ENCODE measurements around the gene AGPAT1. TPM values are rescaled to one million over a fixed set of nuclear protein-coding genes. Genes with fewer than 3 reads are reported as not detected.

Gene AGPAT1
- total RNA-seq, 1 experiment from 2014 or later, result 55.6 TPM

DNA sequence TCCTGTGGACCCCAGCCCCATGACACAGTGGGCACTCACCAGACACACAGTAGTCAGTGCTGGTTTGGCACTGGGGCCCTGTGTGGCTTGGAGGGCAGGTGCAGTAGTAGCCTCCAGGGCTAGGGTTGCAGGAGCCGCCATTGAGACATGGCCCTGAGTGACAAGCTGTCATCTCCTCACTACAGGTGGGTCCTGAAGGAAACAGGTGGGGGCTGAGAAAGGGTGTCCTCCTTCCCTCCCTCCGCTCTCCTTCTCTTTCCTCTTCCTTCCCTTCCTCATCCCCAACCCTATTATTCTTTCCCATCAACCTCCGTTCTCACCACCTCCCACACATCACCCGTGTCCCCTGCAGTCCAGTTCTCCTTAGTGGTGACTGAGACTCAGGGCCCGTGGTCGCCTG is 37.8 kb upstream of the AGPAT1 start:
- TF ChIP-seq, protein P1, sequence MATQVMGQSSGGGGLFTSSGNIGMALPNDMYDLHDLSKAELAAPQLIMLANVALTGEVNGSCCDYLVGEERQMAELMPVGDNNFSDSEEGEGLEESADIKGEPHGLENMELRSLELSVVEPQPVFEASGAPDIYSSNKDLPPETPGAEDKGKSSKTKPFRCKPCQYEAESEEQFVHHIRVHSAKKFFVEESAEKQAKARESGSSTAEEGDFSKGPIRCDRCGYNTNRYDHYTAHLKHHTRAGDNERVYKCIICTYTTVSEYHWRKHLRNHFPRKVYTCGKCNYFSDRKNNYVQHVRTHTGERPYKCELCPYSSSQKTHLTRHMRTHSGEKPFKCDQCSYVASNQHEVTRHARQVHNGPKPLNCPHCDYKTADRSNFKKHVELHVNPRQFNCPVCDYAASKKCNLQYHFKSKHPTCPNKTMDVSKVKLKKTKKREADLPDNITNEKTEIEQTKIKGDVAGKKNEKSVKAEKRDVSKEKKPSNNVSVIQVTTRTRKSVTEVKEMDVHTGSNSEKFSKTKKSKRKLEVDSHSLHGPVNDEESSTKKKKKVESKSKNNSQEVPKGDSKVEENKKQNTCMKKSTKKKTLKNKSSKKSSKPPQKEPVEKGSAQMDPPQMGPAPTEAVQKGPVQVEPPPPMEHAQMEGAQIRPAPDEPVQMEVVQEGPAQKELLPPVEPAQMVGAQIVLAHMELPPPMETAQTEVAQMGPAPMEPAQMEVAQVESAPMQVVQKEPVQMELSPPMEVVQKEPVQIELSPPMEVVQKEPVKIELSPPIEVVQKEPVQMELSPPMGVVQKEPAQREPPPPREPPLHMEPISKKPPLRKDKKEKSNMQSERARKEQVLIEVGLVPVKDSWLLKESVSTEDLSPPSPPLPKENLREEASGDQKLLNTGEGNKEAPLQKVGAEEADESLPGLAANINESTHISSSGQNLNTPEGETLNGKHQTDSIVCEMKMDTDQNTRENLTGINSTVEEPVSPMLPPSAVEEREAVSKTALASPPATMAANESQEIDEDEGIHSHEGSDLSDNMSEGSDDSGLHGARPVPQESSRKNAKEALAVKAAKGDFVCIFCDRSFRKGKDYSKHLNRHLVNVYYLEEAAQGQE (IDR thresholded peaks at IDR 0.05; ENCODE audit: low read depth), result no peak
- no peak for TF ChIP-seq YY1 (IDR thresholded peaks at IDR 0.05; ENCODE audit: extremely low read depth, insufficient replicate concordance, low read depth, low read length)
- TF ChIP-seq POLR2A (IDR thresholded peaks at IDR 0.05; ENCODE audit: borderline replicate concordance, extremely low read depth, insufficient read depth, insufficient read length), result no peak
- no peak for TF ChIP-seq SRF (IDR thresholded peaks at IDR 0.05; ENCODE audit: low read depth)
- TF ChIP-seq CBX3 (IDR thresholded peaks at IDR 0.05; ENCODE audit: low read depth), result no peak
- TF ChIP-seq, protein P2, sequence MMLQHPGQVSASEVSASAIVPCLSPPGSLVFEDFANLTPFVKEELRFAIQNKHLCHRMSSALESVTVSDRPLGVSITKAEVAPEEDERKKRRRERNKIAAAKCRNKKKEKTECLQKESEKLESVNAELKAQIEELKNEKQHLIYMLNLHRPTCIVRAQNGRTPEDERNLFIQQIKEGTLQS (IDR thresholded peaks at IDR 0.05), result no peak
- TF ChIP-seq, protein P3, sequence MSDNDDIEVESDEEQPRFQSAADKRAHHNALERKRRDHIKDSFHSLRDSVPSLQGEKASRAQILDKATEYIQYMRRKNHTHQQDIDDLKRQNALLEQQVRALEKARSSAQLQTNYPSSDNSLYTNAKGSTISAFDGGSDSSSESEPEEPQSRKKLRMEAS (IDR thresholded peaks at IDR 0.05), result no peak
- TF ChIP-seq, protein P4, sequence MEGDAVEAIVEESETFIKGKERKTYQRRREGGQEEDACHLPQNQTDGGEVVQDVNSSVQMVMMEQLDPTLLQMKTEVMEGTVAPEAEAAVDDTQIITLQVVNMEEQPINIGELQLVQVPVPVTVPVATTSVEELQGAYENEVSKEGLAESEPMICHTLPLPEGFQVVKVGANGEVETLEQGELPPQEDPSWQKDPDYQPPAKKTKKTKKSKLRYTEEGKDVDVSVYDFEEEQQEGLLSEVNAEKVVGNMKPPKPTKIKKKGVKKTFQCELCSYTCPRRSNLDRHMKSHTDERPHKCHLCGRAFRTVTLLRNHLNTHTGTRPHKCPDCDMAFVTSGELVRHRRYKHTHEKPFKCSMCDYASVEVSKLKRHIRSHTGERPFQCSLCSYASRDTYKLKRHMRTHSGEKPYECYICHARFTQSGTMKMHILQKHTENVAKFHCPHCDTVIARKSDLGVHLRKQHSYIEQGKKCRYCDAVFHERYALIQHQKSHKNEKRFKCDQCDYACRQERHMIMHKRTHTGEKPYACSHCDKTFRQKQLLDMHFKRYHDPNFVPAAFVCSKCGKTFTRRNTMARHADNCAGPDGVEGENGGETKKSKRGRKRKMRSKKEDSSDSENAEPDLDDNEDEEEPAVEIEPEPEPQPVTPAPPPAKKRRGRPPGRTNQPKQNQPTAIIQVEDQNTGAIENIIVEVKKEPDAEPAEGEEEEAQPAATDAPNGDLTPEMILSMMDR (IDR thresholded peaks at IDR 0.05 in 2 of 3, conservative IDR thresholded peaks at IDR 0.05 in 1 of 3; ENCODE audit: borderline replicate concordance in 1 of 3, insufficient read depth in 1 of 3, low read depth in 2 of 3, low read length in 2 of 3), result no peak
- no peak for TF ChIP-seq JUND (IDR thresholded peaks at IDR 0.05)
- no peak for TF ChIP-seq RAD21 (IDR thresholded peaks at IDR 0.05; ENCODE audit: low read depth)
- TF ChIP-seq FOSL1 (IDR thresholded peaks at IDR 0.05; ENCODE audit: low read depth), result no peak
- TF ChIP-seq ZFX (IDR thresholded peaks at IDR 0.05), result no peak
- no peak for TF ChIP-seq EZH2 (IDR thresholded peaks at IDR 0.05)
- TF ChIP-seq EGR1 (IDR thresholded peaks at IDR 0.05; ENCODE audit: low read depth), result no peak
- Histone ChIP-seq H3K9ac (ENCODE audit: low read length) (no peak overlapping the region), H2AFZ (ENCODE audit: low read depth, low read length, poor library complexity, severe bottlenecking) (no peak overlapping the region), H3K27ac (ENCODE audit: low read depth, low read length) (no peak overlapping the region), H3K36me3 (ENCODE audit: control insufficient read depth in 1 of 2, insufficient read depth in 2 of 2, low read length in 2 of 2) (no peaks in the 10 kb centered on the region), H3K9me3 (ENCODE audit: control insufficient read depth in 1 of 2, insufficient read depth in 1 of 2, low read depth in 1 of 2, low read length in 2 of 2) (no peaks in the 10 kb centered on the region), H3K9me2 (ENCODE audit: insufficient read depth) (no peaks in the 10 kb centered on the region), H4K20me1 (ENCODE audit: insufficient read depth) (no peaks in the 10 kb centered on the region), H3K4me2 (ENCODE audit: low read length) (no peak overlapping the region), H3K79me2 (ENCODE audit: insufficient read depth, low read length) (no peaks in the 10 kb centered on the region), H3K27me3 (ENCODE audit: insufficient read depth, low read length) (no peaks in the 10 kb centered on the region), H3K4me1 (ENCODE audit: control insufficient read depth in 1 of 2, insufficient read depth in 2 of 2, low read length in 2 of 2) (no peaks in the 10 kb centered on the region), H3K4me3 (replicated peaks in 1 of 2; ENCODE audit: low read depth in 1 of 2, low read length in 2 of 2) (no peak overlapping the region)
- no peak for DNase-seq (ENCODE audit: low read depth, low spot score)
- CTCF ChIA-PET, result no interaction called here
- intact Hi-C loops (cut with micrococcal nuclease), result no loop called here
- ATAC-seq, result no peak
- POLR2A ChIA-PET, result interaction anchor here (0.8 kb wide), 1 partner anchor 18 kb away, joined by 3 read pairs; no protein-coding TSS in a partner anchor
- no TSS peak for BruUV-seq (replicated peaks)
- RAD21 ChIA-PET (ENCODE audit: low non-redundant PET in 1 of 2, low total read pairs in 2 of 2, uncharacterized antibody in 2 of 2, unreplicated experiment in 2 of 2), result no interaction called here

Data from HCT116 (cell line).